Heart left ventricle (tissue), 16 donors: ENCODE measurements around the gene BCR. TPM values are rescaled to one million over a fixed set of nuclear protein-coding genes. Genes with fewer than 3 reads are reported as not detected.

Experiments
- ATAC-seq, 4 donors: fragments of 200-7000 bp; cut with Tn5 transposase; one replicate each; pipeline ENCODE4 v1.9.1; 2020 to 2022; ENCODE audit warnings: moderate library complexity in 4 of 4, mild to moderate bottlenecking in 3 of 4, moderate number of reproducible peaks in 1 of 4
- DNase-seq, 5 donors: peaks; one replicate each; pipeline ENCODE4 v3.0.0-alpha.2; 2020
- H3K27ac ChIP-seq, 12 donors: fragments of 200-600 bp; sonication (generic) in 4 of 12; one replicate each; pipeline versions ENCODE4 v1.5.0 to v1.8.0; 2016 to 2022; ENCODE audit warnings: mild to moderate bottlenecking in 2 of 12
- H3K27me3 ChIP-seq, 9 donors: fragments of 200-600 bp; sonication (generic) in 2 of 9; one replicate each; pipeline versions ENCODE4 v1.5.1 to v1.8.0; 2016 to 2022; ENCODE audit warnings: mild to moderate bottlenecking in 3 of 9
- H3K36me3 ChIP-seq, 9 donors: fragments of 200-600 bp; sonication (generic) in 2 of 9; one replicate each; pipeline versions ENCODE4 v1.5.0 to v1.8.0; 2018 to 2022; ENCODE audit warnings: mild to moderate bottlenecking in 2 of 9
- H3K4me1 ChIP-seq, 12 donors: fragments of 200-600 bp; sonication (generic) in 4 of 12; one replicate each; pipeline versions ENCODE4 v1.5.0 to v1.8.0; 2016 to 2022; ENCODE audit warnings: mild to moderate bottlenecking in 3 of 12
- H3K4me3 ChIP-seq, 12 donors: fragments of 200-600 bp; sonication (generic) in 4 of 12; one replicate each; pipeline versions ENCODE4 v1.5.0 to v1.8.0; 2017 to 2022; ENCODE audit warnings: mild to moderate bottlenecking in 9 of 12, moderate library complexity in 4 of 12
- H3K9me3 ChIP-seq, 12 donors: fragments of 200-600 bp; sonication (generic) in 4 of 12; one replicate each; pipeline versions ENCODE4 v1.5.0 to v1.8.0; 2016 to 2022; ENCODE audit warnings: mild to moderate bottlenecking in 1 of 12
- POLR2A ChIP-seq, 2 donors: fragments of 450-650 bp; IDR thresholded peaks; one replicate each; pipeline ENCODE4 v1.6.1; 2017; ENCODE audit warnings: antibody characterized with exemption in 2 of 2, mild to moderate bottlenecking in 2 of 2, moderate library complexity in 2 of 2
- WGBS, 4 donors: extraction: QIAGEN DNeasy Blood & Tissue Kit in 2 of 4; methylation state at CpG; one replicate each; pipeline versions ENCODE4 v1.1.5 to v1.1.7; 2013 to 2018; 5-methylcytosine and 5-hydroxymethylcytosine counted together
- intact Hi-C, 10 donors: fragments of 100-400 bp; cut with DNase I; formaldehyde crosslinking; loops; one replicate each; pipeline versions ENCODE4 v1.11.1 to v1.14.2; 2022
- polyA plus RNA-seq, 2 donors: library from polyadenylated mRNA; stranded (reverse); fragments of 200-250 nt; gene quantifications; one replicate each; pipeline ENCODE4 v1.2.3, GENCODE V29; 2013
- total RNA-seq, 9 donors: library from RNA; depleted of rRNA in 2 of 9; stranded (reverse); fragments of >200 nt in 2 of 9; fragmentation: NEBNext Ultra II Directional in 3 of 9; extraction: Animal tissue kit (Norgen Biotek cat#: 25700) in 3 of 9; gene quantifications; one replicate each; pipeline versions ENCODE4 v1.1.0 to v1.2.4, GENCODE V29; 2016 to 2023
- TF ChIP-seq, protein P1 (sequence below), 12 donors: fragments of 200-600 bp; sonication (generic) in 4 of 12; IDR thresholded peaks; one replicate each; pipeline versions ENCODE4 v1.5.0 to v1.8.0; 2018 to 2022; ENCODE audit warnings: antibody characterized with exemption in 12 of 12, mild to moderate bottlenecking in 5 of 12
- donor health status: ischemic (EF 13 %, LVEDD 7.1; RV severe dilation, severe dysfunction).
- donor health status: healthy with polysubstance abuse.
- donor health status: DM: no; HTN: yes; CAD: no.
- donor health status: DM: no; HTN: no; CAD: no.
- donor health status: ischemic (EF 25% LVEDD 6.9; RV normal size, moderate dysfunction).
- donor health status: ischemic (EF 25% LVEDD 5.7; RV mildly dilated, moderate dysfunction).
- donor health status: healthy.
- donor health status: DM: yes; HTN: yes; CAD: no.
- donor health status: ischemic (EF 35%, LVEDD 5.7; RV mildly dilated, moderate dysfunction).
- donor health status: nonischemic (EF 11% LVEDD 7.7; RV severe dilation, severe dysfunction).
- donor health status: DM: yes; HTN: yes; CAD: no.
- donor health status: PGD.
- donor health status: ischemic (EF 29% LVEDD 5.4; RV normal size, mild dysfunction).
- donor health status: nonischemic (EF 23%, LVEDD 6.1; RV moderate dilation, normal function).

Gene BCR
- total and polyA plus RNA-seq, 11 donors: 12.6 to 51.1 (median 28.7) TPM

DNA sequence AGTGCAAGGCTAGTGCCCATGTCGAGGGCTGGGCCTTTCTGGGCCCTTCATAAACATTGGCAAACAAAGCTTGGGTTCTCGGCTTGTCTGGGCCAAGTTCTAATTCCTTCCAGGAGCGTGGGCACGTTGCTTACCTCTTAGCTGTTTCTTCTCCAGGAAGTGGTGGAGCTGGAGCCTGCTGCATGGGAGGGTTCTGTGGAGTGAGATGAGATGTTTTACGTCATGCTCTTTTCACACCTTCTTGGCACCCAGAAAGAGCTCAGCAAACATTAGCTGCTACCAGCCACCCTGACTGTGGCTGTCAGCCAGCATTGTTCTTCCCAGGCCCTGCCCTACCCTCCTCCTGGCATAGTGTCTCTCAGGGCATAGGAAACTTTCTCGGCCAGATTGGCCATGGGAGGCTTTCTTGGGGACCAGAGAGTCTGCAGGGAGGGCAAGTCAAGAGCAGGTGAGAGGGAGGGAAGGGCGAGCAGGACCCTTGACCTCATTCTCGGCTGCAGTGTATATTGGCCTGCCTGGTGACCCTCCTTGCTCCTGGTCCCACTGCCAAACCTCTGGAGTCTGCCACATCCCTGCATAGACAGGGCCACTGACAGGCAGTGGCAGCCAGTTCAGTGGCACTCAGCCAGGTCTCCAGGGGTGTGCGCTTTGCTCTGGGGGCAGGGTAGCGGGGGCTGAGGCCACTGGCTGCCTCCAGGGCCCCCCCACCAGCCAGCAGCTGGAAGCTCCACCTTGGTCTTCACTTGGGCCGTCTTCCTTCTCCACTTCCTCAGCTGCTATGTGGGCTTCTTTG, 98.8 kb downstream of the BCR start:
- intact Hi-C loops: loop anchor here in 1 of 10 donors (10.0 kb wide), 1 partner anchor 54 kb away; no protein-coding TSS in a partner anchor
- WGBS, 4 donors: 38 to 60% (median 45%) methylated on average over 11 of the region's 11 CpGs
- peak in 2 of 5 donors; percentile 38 to 80 for DNase-seq
- peak; percentile 25 to 75 (median 58) for ATAC-seq
- no peak overlapping the region for H3K4me3 ChIP-seq
- no peaks in the 10 kb centered on the region for H3K27me3 ChIP-seq
- TF ChIP-seq, protein P1, sequence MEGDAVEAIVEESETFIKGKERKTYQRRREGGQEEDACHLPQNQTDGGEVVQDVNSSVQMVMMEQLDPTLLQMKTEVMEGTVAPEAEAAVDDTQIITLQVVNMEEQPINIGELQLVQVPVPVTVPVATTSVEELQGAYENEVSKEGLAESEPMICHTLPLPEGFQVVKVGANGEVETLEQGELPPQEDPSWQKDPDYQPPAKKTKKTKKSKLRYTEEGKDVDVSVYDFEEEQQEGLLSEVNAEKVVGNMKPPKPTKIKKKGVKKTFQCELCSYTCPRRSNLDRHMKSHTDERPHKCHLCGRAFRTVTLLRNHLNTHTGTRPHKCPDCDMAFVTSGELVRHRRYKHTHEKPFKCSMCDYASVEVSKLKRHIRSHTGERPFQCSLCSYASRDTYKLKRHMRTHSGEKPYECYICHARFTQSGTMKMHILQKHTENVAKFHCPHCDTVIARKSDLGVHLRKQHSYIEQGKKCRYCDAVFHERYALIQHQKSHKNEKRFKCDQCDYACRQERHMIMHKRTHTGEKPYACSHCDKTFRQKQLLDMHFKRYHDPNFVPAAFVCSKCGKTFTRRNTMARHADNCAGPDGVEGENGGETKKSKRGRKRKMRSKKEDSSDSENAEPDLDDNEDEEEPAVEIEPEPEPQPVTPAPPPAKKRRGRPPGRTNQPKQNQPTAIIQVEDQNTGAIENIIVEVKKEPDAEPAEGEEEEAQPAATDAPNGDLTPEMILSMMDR (IDR thresholded peaks at IDR 0.05): no peak
- TF ChIP-seq POLR2A (IDR thresholded peaks at IDR 0.05): no peak
- H3K9me3 ChIP-seq: no peaks in the 10 kb centered on the region
- H3K36me3 ChIP-seq: peaks cover 0 to 42% (median 26%) of the 10 kb centered on the region in 9 donors
- peak overlapping the region in 9 of 12 donors; percentile 22 to 66 (median 39) for H3K27ac ChIP-seq
- peaks cover 0 to 33% (median 19%) of the 10 kb centered on the region in 12 donors for H3K4me1 ChIP-seq

DNA sequence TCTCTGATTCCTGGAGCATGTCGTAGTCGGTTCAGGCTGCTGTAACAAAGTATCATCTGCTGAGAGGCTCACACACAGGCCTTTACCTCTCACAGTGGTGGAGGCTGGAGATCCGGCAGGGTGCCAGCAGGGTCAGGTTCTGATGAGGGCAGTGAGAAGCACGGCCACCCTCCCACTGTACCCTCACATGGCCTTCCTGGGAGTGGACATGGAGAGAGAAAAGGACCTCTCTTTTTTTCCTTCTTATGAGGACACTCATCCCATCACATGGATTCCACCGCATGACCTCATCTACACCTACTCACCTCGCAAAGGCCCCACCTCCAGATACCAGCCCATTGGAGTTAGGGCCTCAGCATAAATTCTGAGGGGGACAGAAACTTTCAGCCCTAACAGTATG, 99.5 kb downstream of the BCR start:
- peak overlapping the region in 5 of 12 donors; percentile 32 to 66 (median 46) for H3K27ac ChIP-seq
- peaks cover 0 to 41% (median 24%) of the 10 kb centered on the region in 9 donors for H3K36me3 ChIP-seq
- ATAC-seq (no peak), DNase-seq (no peak)
- WGBS, 4 donors: 71 to 88% (median 77%) methylated on average over 6 of the region's 6 CpGs
- peaks cover 0 to 33% (median 19%) of the 10 kb centered on the region in 12 donors for H3K4me1 ChIP-seq
- H3K4me3 ChIP-seq: no peak overlapping the region
- intact Hi-C loops: loop anchor here in 8 of 10 donors (2.0 to 10.0 kb wide), 4 partner anchors 55 to 325 kb away; no protein-coding TSS in a partner anchor
- no peaks in the 10 kb centered on the region for H3K27me3 ChIP-seq
- no peak for TF ChIP-seq POLR2A (IDR thresholded peaks at IDR 0.05)
- TF ChIP-seq, protein P1 (IDR thresholded peaks at IDR 0.05): no peak
- no peaks in the 10 kb centered on the region for H3K9me3 ChIP-seq

DNA sequence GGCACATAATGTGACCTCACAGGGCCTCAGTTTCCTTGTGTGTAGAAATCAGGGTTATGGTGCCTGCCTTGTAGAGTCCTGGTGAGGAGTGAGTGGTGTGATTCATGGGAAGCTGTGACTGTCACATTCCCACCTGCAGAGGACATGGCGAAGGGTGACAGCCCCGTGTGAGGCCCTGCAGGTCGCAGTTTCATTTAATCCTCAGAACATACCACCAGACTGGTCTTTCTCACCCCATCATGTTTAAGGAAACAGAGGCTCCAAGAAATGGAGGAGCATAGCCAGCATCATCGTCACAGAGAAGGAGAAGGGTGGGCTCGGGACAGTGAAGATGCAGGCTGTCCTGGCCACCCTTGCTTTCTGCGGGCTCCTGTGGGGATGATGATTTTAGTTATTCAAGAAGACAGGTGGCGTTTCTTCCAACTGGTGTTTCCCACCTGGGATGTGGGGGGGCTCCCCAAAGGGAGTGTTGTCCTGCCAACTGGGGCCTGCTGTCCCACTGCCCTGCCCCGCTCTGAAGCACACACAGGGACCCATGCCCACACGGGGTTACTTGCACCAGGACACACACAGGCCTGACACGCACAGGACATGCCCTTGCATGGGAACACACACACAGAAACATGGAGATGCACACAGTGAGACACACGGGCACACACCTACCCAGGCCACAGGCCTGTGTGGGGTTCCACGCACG, 100.2 kb downstream of the BCR start:
- intact Hi-C loops: loop anchor here in 9 of 10 donors (1.0 to 10.0 kb wide), 6 partner anchors 101 to 326 kb away; no protein-coding TSS in a partner anchor
- 93 to 98% (median 94%) methylated on average over 7 to 13 of the region's 13 CpGs for WGBS, 4 donors
- Histone ChIP-seq H3K9me3 (no peaks in the 10 kb centered on the region), H3K27ac (peak overlapping the region in 2 of 12 donors; percentile 66 to 82), H3K36me3 (peaks cover 0 to 41% (median 23%) of the 10 kb centered on the region in 9 donors), H3K4me3 (no peak overlapping the region), H3K27me3 (no peaks in the 10 kb centered on the region), H3K4me1 (peaks cover 0 to 33% (median 19%) of the 10 kb centered on the region in 12 donors)
- no peak for TF ChIP-seq POLR2A (IDR thresholded peaks at IDR 0.05)
- TF ChIP-seq, protein P1 (IDR thresholded peaks at IDR 0.05): no peak
- ATAC-seq: no peak
- no peak for DNase-seq

DNA sequence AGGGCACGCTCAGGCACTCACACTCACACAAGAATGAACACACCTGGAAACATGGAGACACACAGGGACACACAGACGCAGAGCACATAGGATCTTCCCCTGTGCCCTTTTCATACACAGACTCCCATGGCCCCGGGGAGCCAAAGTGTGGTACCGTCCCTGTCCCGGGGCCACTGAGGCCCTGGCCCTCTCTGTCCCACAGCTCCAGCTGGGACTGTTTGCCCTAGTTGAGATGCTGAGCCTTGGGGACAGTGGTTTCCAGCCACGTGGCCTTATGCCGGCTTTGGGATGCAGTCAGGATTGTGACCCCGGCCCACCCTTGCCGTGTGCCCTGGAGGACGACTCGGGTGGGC, 100.7 kb downstream of the BCR start:
- ATAC-seq (no peak), DNase-seq (no peak)
- Histone ChIP-seq H3K9me3 (no peaks in the 10 kb centered on the region), H3K27me3 (no peaks in the 10 kb centered on the region), H3K4me3 (no peak overlapping the region), H3K36me3 (peaks cover 0 to 43% (median 24%) of the 10 kb centered on the region in 9 donors), H3K27ac (peak overlapping the region in 1 of 12 donors; percentile 82), H3K4me1 (peaks cover 0 to 33% (median 19%) of the 10 kb centered on the region in 12 donors)
- intact Hi-C loops: loop anchor here in 9 of 10 donors (1.0 to 10.0 kb wide), 6 partner anchors 102 to 326 kb away; no protein-coding TSS in a partner anchor
- 92 to 100% (median 93%) methylated on average over 5 to 11 of the region's 11 CpGs for WGBS, 4 donors
- TF ChIP-seq POLR2A (IDR thresholded peaks at IDR 0.05): no peak
- TF ChIP-seq, protein P1 (IDR thresholded peaks at IDR 0.05): no peak
